Retina (tissue), 1 donor: ENCODE data around the gene FTHL17.

ENCODE experiments used
- DNase-seq: peaks from one replicate; pipeline ENCODE4 v3.0.0-alpha.2; 2016

The FTHL17 gene

GRCh38 chrX:31071725-31072124, at the start of gene FTHL17:
FTHL17 (minus strand) TSS chrX:31072041; CDS start chrX:31071953, 88 bp downstream.
- no peak for DNase-seq

GRCh38 chrX:31117266-31117665, 45.4 kb upstream of the FTHL17 start:
- DNase-seq = no peak

GRCh38 chrX:31115398-31115797, 43.6 kb upstream of the FTHL17 start:
- DNase-seq = no peak

- no peak for DNase-seq
These were observed 43.0 kb upstream of the FTHL17 start for GRCh38 chrX:31114858-31115257.

GRCh38 chrX:31112226-31112999, 40.6 kb upstream of the FTHL17 start:
- DNase-seq = no peak

- no peak for DNase-seq
These were observed 38.8 kb upstream of the FTHL17 start for GRCh38 chrX:31110657-31111056.

GRCh38 chrX:31099536-31100090, 27.8 kb upstream of the FTHL17 start:
- DNase-seq = no peak

- no peak for DNase-seq
These were observed 26.2 kb upstream of the FTHL17 start for GRCh38 chrX:31098079-31098478.

GRCh38 chrX:31093639-31093975, 21.8 kb upstream of the FTHL17 start:
- DNase-seq = no peak

GRCh38 chrX:31092970-31093638, 21.3 kb upstream of the FTHL17 start:
- DNase-seq = no peak

GRCh38 chrX:31092476-31092875, 20.6 kb upstream of the FTHL17 start:
- no peak for DNase-seq

- no peak for DNase-seq
These were observed 20.0 kb upstream of the FTHL17 start for GRCh38 chrX:31091819-31092218.

GRCh38 chrX:31074522-31074921, 2.7 kb upstream of the FTHL17 start:
- DNase-seq = no peak

GRCh38 chrX:31071262-31071661, 579 bp downstream of the FTHL17 start:
- DNase-seq = no peak

- DNase-seq = no peak
These were observed 1.8 kb downstream of the FTHL17 start for GRCh38 chrX:31070057-31070468.

GRCh38 chrX:31063114-31063513, 8.7 kb downstream of the FTHL17 start:
- no peak for DNase-seq

- DNase-seq = no peak
These were observed 10.8 kb downstream of the FTHL17 start for GRCh38 chrX:31061091-31061490.

- no peak for DNase-seq
These were observed 11.8 kb downstream of the FTHL17 start for GRCh38 chrX:31060016-31060415.

- no peak for DNase-seq
These were observed 13.6 kb downstream of the FTHL17 start for GRCh38 chrX:31058284-31058683.

- DNase-seq = no peak
These were observed 14.2 kb downstream of the FTHL17 start for GRCh38 chrX:31057691-31058090.

GRCh38 chrX:31057291-31057690, 14.6 kb downstream of the FTHL17 start:
- DNase-seq = no peak

GRCh38 chrX:31053621-31054020, 18.2 kb downstream of the FTHL17 start:
- no peak for DNase-seq

GRCh38 chrX:31039327-31039711, 32.5 kb downstream of the FTHL17 start:
- DNase-seq = no peak

GRCh38 chrX:31038575-31039326, 33.1 kb downstream of the FTHL17 start:
- peak; percentile 35 for DNase-seq
